ENCODE results near the gene RPUSD1.

The RPUSD1 gene

GRCh38 chr16:818592-818991 is 30.4 kb upstream of the RPUSD1 start:
- no peak for DNase-seq

- DNase-seq = no peak
These were observed 30.0 kb upstream of the RPUSD1 start for GRCh38 chr16:818132-818531.

- DNase-seq = no peak
These were observed 29.1 kb upstream of the RPUSD1 start for GRCh38 chr16:817001-817906.

- no peak for DNase-seq
These were observed 27.7 kb upstream of the RPUSD1 start for GRCh38 chr16:815861-816260.

GRCh38 chr16:814974-815373 is 26.8 kb upstream of the RPUSD1 start:
- DNase-seq = no peak

- no peak for DNase-seq
These were observed 25.8 kb upstream of the RPUSD1 start for GRCh38 chr16:813916-814412.

GRCh38 chr16:813204-813915 is 25.2 kb upstream of the RPUSD1 start:
- peak; percentile 50 to 56 for DNase-seq

GRCh38 chr16:808085-808386 is 19.9 kb upstream of the RPUSD1 start:
- no peak for DNase-seq

- peak; percentile 81 to 83 for DNase-seq
These were observed 19.3 kb upstream of the RPUSD1 start for GRCh38 chr16:807347-808084.

GRCh38 chr16:805474-805873 is 17.3 kb upstream of the RPUSD1 start:
- no peak for DNase-seq

- DNase-seq = no peak
These were observed 16.2 kb upstream of the RPUSD1 start for GRCh38 chr16:804193-805048.

- DNase-seq = no peak
These were observed 15.5 kb upstream of the RPUSD1 start for GRCh38 chr16:803754-804080.

- DNase-seq = no peak
These were observed 15.0 kb upstream of the RPUSD1 start for GRCh38 chr16:802914-803753.

- no peak for DNase-seq
These were observed 14.3 kb upstream of the RPUSD1 start for GRCh38 chr16:802461-802860.

- DNase-seq = no peak
These were observed 13.6 kb upstream of the RPUSD1 start for GRCh38 chr16:801584-802363.

GRCh38 chr16:800834-801511 is 12.8 kb upstream of the RPUSD1 start:
- DNase-seq = no peak

- no peak for DNase-seq
These were observed 12.0 kb upstream of the RPUSD1 start, which contains the start of gene GNG13 for GRCh38 chr16:799948-800833. Gene GNG13 (minus strand): TSS chr16:800734. CDS start chr16:799077, 1,657 bp downstream.

- no peak for DNase-seq
These were observed 11.1 kb upstream of the RPUSD1 start for GRCh38 chr16:799111-799947.

Measured in activated CD4-positive, alpha-beta T cell treated with anti-CD3 and anti-CD28 coated beads for 4 hours (primary cell).